ENCODE measurements around the gene GPR32.

Gene GPR32

DNA sequence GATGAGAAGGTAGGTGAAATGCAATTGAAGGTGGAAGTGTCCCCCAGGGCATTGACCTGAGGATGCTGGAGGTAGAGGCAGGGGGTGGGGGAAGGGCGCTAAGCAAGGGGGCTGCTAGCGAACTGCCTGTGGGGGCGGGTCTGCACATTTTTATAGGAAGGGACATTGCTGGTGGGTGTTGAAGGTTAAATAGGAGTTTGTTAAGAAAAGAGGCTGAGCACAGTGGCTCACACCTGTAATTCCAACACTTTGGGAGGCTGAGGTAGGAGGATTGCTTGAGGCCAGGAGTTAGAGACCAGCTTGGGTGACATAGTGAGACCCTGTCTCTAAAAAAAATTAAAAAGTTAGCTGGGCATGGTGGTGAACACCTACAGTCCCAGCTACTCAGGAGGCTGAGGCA lies 14.4 kb downstream of the GPR32 start:
- no peak for DNase-seq

DNA sequence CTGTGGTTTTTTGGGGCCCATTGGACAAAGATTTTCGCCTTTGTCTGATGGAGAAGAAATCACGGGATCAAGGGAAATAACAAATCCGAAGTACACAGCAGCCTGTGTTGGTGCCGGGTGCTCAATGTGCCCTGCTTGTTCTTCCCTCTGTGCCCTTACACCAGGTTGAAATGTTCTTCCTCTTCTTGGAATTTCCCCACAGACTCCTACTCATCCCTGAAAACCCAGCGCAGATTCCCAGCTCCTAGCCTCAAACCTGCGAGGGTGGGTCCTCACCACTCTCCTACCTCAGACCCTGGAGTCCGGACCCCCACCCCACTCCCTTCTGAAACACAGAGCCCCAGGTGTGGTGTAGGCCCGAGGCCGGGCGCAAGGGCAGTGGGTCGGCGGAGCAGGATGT lies 15.1 kb downstream of the GPR32 start:
- no peak for DNase-seq

DNA sequence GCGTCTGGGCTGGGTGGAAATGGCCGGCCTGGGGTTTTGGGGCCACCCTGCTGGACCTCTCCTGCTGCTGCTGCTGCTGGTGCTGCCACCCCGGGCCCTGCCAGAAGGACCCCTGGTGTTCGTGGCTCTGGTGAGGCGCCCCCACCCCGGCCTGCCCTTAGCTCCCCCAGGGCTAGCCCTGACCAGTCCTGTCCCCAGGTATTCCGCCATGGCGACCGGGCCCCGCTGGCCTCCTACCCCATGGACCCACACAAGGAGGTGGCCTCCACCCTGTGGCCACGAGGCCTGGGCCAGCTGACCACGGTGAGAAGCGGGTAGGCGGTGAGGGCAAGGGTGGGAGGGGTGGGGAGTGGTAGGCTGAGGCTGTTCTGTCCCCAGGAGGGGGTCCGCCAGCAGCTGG lies 20.1 kb downstream of the GPR32 start, which contains the start of gene ACP4:
TSS of gene ACP4 (plus strand) at position 20 of the 400 bp plus-strand sequence. CDS start at position 20, 0 bp downstream.
- DNase-seq: no peak

DNA sequence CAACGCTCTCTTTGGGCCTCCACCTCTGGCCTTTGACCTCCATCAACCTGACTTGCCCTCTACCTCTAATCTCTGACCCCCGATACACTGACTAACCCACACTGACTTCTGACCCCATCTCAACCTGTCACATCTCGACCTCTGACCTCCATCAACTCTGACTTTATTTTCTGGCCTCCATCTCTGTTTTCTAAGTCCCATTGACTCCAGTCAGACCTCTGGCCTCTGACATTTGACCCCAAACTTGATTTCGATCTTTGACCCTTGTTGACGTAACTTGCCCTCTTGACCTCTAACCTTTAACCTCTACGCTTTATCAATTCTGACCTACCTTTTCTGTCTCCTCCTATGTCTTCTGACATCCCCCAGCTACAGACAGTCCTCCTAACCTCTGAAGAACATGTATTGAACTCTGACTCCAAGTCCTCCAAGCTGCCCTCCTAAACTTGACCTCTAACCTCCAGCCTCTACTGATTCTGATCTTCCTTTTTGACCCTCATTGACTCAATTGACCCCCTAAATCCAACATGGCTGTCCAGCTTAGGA lies 20.7 kb downstream of the GPR32 start:
- no peak for DNase-seq

DNA sequence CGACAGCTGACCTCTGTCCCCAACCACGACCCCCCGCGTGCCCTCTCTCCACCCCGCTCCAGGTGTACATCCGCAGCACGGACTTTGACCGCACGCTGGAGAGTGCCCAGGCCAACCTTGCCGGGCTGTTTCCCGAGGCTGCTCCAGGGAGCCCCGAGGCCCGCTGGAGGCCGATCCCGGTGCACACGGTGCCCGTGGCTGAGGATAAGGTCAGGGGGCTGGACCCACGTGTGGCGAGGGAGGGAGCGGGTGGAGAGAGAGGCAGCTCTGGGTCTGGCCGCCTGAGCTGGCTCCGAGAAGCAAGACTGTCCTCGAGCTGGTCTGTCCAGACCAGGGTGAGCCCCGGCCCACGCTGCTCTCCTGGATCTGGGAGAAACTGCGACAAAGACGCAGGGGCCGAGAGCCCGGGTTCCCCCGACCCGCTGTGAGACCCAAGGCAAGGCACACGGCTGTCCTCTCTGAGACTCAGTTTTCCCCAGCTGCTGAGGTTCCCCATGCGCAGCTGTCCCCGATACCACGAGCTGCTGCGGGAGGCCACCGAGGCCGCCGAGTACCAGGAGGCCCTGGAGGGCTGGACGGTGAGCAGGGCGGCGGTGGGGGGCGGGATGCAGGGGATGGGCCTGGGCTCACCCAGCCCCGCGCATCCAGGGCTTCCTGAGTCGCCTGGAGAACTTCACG lies 21.5 kb downstream of the GPR32 start:
- no peak for DNase-seq

DNA sequence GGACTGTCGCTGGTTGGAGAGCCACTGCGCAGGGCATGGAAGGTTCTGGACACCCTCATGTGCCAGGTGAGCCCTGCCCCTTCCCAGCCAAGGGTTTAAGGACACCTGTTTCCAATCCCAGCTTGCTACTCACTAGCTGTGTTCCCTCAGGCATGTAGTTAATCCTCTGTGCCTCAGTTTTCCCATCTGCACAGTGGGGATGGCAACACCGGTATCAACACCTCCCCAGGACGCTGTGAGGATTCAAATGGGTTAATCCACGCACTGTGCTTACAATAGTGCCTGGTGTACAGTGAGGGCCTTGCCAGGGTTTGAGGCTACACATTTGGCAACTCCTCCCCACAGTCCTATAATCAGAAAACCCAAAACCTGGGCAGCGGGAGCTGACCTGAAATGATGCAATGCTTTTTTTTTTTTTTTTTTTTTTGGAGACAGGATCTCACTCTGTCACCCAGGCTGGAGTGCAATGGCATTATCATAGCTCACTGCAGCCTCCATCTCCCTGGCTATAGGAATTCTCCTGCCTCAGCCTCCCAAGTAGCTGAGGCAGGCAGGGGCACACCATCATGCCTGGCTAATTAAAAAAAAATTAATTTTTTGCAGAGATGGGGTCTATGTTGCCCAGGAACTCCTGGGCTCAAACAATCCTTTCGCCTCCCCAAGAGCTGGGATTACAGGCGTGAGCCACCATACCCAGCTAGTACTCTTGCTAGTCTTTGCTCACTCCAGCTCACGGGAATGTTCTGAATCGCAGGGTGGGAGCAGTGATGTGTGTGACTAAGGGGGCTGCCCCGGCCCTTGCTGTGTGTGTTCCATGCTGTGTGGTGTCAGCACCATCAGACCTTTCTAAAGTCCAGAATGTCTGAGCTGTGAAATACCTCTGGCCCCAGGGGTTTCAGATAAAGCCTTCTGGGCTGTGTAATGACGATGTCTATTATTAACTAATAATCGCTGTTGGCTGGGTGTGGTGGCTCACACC lies 22.3 kb downstream of the GPR32 start:
- no peak for DNase-seq

DNA sequence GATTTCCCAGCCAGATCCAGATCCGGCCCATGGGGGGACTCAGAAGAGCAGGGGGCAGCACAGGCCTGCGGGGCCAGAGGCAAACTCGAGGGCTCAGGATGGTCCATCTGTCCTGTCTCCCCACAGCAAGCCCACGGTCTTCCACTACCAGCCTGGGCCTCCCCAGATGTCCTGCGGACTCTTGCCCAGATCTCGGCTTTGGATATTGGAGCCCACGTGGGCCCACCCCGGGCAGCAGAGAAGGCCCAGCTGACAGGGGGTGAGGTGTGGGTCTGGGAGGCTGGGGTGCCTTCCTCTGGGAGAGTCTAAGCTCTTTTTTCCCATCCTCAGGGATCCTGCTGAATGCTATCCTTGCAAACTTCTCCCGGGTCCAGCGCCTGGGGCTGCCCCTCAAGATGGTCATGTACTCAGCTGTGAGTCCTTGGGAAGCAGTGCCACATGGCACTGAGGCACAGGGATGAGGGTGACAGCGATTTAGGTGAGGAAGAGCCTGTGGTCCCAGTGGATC lies 23.3 kb downstream of the GPR32 start:
- no peak for DNase-seq

DNA sequence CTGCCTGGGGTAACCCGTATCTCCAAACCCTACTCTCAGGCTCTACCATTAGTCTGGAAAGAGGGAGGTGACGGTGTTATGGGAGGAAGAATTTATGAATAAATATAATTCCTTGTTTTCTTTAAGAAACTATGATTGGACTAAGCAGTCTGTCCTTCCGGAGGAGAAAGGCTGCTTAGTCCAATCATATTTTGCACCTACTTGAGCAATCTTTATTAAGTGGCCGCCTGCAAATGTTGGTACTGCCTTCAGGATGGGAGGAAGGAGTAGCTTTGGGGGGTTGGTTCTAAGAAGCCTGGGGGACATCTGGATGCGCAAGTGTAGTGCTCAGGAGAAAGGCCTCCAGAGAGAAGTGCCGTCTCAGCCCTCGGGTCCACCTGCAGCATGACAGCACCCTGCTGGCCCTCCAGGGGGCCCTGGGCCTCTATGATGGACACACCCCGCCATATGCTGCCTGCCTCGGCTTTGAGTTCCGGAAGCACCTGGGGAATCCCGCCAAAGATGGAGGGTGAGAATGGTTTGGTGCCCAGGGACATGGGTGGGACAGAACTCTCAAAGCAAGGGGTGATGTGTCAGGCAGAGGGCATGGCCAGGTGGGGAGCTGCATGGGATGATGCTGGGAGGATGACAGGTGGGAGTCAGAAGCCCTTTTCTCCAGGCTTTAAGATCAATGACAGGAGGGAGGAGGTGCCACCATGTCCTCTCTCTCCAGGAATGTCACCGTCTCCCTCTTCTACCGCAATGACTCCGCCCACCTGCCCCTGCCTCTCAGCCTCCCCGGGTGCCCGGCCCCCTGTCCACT lies 24.0 kb downstream of the GPR32 start:
- DNase-seq: peak; percentile 17

DNA sequence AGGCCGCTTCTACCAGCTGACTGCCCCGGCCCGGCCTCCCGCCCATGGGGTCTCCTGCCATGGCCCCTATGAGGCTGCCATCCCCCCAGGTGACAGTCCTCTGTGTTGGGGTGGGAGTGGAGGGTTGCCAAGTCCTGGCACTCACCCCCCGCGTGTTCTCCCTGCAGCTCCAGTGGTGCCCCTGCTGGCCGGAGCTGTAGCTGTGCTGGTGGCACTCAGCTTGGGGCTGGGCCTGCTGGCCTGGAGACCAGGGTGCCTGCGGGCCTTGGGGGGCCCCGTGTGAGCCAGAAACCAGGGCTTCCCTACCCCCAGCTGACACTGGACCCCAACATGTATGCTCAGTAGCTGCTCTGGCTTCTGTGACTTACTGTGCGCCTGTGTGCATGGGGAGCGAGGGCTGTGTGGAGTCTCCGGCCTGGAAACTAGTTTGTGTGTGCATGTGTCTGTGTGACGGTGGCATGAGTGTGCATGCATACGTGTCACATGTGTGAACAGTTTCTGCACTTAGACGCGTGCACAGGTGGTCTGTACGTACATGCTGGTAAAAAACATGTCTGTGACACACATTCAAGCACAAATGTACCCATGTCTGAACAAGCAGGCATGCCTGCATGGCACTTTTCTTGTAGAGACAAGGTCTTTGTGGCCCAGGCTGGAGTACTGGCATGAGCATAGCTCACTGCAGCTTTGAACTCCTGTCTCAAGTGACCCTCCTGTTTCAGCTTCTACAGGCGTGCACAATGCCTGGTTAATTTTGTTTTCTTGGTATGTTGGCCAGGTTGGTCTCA lies 24.8 kb downstream of the GPR32 start:
- no peak for DNase-seq

DNA sequence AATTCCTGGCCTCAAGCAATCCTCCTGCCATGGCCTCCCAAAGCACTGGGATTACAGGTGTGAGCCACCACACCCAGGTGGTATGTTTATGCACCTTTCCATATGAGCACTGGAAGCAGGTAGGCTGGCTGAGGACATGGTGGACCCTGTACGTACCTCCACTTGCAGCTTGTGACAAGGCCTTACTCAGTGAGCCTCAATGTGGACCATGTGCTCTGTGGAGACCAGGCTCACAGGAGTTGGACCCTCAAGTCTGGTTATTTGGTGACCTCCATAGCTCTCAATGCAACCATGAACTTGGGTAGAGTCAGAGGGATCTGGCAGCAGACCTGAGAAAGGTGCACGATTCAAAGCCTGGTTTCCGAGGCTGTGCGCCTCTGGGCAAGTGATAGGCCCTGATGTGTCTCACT lies 25.4 kb downstream of the GPR32 start:
- DNase-seq: no peak

DNA sequence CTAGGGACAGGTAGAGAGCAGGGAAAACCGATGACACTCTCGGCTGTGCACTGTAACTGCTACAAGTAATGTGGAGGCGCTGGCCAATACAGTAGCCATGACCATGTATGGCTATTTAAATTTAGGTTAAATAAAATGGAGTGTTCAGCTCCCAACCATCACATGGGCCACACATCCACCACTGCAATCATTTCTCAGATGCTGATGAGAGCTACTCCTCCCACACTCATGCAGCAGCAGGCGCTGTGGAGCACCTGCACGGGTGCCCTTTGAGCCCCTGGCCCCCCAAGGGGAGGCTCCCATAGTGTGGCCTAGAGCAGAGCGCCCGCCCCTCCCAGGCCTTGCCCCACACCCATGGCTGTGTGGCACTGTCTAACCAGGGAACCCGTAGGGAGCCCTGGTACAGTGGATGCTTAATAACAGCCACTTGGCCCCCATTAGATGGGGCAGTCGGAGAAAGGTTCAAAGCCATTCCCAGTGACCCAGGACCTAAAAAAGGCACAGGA lies 25.9 kb downstream of the GPR32 start:
- no peak for DNase-seq

DNA sequence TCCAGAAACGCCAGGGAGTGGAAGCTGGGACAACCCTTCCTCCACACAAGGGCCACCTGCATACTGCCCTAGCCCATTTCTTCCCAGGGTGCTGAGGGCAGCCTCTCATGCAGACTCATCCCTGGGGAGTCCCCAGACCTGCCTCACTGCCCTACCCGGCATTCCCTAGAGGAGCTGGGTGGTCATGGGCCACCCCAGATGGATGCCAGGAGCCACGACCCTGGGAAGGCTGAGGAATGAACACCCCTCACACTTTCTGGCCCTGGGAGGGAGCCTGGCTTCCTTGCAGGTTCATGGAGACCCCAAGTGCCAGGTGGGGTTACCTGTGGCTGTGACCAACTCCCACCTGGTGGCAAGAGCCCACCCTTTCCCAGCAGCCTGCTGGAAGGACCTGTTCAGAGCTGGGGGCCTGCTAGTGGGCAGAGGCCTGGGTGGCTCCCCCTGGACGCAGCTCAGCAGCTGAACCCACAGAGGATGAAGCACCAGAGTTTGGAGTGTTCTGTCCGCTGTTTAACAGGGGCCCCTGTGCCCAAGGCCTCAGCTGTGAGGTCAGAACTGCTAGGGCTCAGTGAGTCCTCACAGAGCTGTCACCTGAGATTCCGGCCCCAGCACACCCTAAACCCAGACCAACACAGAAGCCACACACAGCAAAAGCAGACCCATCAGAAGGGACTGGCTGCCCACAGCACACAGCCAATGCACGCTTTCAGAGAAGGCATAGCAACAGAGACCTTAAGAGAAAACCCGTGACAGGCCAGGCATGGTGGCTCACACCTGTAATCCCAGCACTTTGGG lies 26.6 kb downstream of the GPR32 start:
- DNase-seq: no peak

DNA sequence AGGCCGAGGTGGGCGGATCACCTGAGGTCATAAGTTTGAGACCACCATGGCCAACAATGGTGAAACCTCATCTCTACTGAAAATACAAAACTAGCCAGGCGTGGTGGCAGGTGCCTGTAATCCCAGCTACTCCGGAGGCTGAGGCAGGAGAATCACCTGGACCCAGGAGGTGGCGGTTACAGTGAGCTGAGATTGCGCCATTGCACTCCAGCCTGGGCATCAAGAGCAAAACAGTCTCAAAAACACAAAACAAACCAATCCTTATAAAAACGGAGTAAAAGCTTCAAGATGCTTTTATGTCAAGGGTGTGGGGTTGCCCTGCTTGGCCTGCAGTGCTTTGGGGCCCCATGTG lies 27.1 kb downstream of the GPR32 start:
- no peak for DNase-seq

DNA sequence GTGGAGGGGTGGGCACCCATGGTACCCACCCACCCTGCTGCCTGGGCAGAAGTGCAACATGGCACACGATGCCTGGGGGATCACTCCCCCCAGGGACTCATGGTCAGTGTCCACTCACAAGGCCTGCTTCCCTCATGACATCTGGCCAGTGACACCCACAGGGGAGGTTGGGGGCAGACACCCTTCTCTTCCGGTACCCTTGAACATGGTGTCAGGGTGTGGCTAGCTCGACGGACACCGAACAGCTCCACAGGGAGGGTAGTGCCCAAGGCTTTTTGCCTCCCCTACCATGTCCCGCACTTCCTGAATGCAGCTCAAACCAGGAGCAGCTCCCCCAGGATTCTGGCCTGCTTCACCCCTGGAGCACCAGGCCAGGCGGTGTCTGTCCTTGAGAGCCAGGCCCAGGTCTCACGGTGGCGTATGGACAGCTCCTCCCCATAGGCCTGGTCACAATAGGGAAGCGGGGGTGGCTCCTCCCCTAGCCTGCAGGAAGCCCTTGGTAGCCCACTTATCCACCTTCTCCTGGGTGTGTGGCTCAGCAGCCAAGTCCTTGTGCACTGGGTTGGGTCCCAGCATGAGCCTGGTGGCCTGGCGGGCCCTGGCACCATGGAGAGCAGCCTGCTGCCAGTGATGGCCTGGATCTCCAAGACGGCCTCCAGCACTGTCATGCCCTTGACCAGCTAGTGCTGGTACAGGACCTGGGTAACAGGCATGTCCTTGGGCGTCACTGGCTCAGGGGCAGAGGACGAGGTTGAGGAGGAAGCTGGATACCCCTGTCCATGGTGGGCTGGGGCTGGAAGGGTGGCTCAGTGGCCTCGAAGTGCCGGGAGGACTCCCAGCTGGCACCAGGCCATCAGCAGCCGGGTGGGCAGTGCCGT lies 27.8 kb downstream of the GPR32 start:
- DNase-seq: no peak

DNA sequence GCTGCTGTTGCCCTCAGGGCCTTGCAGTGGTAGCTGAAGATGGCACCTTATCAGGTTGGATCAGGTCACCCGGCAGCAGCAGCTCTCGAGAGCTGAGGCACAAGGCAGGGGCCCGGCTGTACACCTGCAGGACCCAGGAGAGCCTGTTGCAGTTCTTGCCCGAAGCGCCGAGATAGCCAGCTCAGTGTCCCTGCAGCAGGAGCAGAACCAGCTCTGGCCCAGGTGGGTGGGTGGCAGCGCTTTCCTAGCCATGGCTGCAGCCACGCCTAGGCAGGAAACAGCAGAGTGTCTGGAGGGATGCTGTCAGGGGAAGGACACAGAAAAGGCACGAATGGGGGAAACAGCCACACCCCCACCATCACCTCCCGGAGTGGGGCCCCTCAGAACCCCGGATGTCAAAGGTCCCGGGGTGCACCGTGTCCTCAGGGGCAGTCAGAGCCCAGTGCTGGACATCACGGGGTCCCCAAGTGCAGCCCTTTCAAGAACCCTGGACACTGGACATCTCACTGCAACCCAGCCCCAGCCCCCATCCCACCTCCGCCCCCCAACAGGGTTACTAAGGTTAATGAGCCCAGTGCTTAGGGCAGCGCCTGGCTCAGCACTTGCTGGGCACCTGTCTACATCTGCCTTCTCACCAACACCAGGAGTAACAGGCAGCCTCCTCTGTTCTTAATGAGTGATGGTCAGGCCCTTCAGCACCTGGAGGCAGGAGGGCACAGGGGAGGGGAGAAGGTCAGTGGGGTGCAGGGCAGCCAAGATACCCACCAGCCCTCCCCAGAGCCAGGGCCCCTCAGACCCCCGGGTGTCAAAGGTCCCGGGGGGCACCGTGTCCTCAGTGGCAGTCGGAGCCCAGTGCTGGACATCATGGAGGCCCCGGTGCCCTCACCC lies 28.6 kb downstream of the GPR32 start:
- DNase-seq: no peak

DNA sequence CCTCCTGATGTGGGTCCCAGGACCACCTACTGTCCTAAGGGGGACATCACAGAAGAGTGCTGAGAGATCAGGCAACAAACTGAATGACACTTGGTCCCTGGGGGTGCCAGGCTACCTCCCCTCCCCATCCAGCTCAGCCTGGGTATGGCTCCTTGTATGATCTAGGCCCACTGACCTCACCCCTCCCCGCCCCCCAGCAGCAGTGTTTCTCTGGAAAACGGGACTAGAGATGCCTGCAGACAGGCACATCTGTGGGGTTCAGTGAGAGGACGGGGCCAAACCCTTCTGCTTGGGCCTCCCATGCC lies 29.2 kb downstream of the GPR32 start:
- no peak for DNase-seq

DNA sequence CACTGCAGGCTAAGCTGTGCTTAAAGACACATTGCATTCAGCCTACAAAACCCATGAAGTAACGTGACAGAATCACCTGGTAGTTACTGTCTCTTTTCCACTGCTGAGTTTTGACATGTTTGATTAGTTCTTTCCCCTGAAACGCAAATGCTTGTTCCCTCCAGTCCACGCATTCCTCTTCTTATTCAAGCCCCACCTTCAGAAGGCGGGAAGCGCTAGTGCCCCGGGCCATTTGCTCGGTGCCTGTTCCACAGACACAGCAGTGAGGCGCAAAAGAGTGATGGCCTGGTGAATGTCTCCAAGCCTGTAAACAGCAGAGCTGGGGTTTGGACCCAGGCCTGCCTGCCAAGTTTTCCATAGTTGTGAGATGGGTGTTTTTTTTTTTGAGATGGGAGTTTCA lies 30.8 kb downstream of the GPR32 start:
- no peak for DNase-seq

DNA sequence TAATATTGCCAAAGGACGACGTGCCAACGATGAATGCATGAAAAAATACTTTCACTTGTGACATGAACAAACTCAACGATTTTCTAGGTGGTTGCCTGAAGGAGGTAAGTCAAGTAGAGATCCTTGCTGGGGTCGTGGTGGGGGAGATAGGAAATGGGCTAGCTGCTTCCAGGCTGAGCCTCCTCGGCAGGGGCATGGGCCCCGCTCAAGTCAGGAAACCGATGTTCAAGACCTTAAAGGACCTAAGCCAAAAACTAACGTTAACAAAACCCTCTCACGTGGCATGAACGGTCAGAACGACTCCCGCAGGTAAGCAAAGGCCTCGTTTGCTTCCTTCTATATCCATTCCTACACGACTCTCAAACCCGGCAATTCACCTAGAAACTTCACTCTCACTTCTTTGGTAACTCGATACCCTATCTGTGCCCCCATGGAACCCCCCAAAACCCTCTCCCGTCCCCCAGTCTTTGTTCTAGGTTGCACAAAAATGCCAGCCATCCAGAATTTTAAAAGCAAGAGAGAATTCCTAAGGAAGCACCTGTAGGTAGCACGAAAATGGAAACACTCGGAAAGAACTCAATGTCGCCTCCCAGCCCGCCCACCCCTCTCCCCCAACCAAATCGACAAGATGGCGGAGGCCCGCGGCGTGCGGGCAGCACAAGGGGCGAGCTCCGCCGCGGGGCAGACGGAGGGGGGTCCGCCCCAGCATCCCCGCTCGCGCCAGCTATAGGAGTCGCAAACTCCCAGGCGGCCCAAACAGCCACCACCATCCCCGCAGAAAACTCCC lies 33.6 kb downstream of the GPR32 start:
- DNase-seq: peak; percentile 17
